Mucosa of descending colon (tissue), 3 donors: ENCODE results near the gene ISL2. TPM values are rescaled to one million over a fixed set of nuclear protein-coding genes. Genes with fewer than 3 reads are reported as not detected.
"Not testable (repeated sequence)": the region's sequence is repeated elsewhere in the genome, so short reads cannot be mapped to it uniquely, and the experiment has no call there.

Source experiments
- ATAC-seq: fragments of 200-7000 bp; cut with Tn5 transposase; one replicate; pipeline ENCODE4 v1.9.1; 2020; ENCODE audit warnings: mild to moderate bottlenecking, moderate library complexity
- DNase-seq, 3 donors: peaks; one replicate each; pipeline ENCODE4 v3.0.0-alpha.2; 2020
- H3K36me3 ChIP-seq: fragments of 200-600 bp; one replicate; pipeline ENCODE4 v1.8.0; 2021; ENCODE audit warnings: low read depth, mild to moderate bottlenecking
- H3K4me1 ChIP-seq: fragments of 200-600 bp; one replicate; pipeline ENCODE4 v1.8.0; 2021; ENCODE audit warnings: low read depth, mild to moderate bottlenecking
- H3K4me3 ChIP-seq: fragments of 200-600 bp; one replicate; pipeline ENCODE4 v1.8.0; 2021; ENCODE audit warnings: mild to moderate bottlenecking
- H3K9me3 ChIP-seq: fragments of 200-600 bp; one replicate; pipeline ENCODE4 v1.8.0; 2021; ENCODE audit warnings: mild to moderate bottlenecking
- CTCF ChIP-seq: fragments of 200-600 bp; IDR thresholded peaks from one replicate; pipeline ENCODE4 v1.8.0; 2022; ENCODE audit warnings: antibody characterized with exemption, mild to moderate bottlenecking
- intact Hi-C, 2 donors: fragments of 100-400 bp; cut with DNase I in 1 of 2; cut with micrococcal nuclease in 1 of 2; formaldehyde crosslinking; loops; one replicate each; pipeline versions ENCODE4 v1.11.0 to v1.11.1; 2022; cut with DNase I, micrococcal nuclease
- total RNA-seq, 3 donors: library from RNA; stranded (reverse); fragmentation: NEBNext Ultra II Directional in 2 of 3; extraction: Animal tissue kit (Norgen Biotek cat#: 25700) in 2 of 3; gene quantifications; one replicate each; pipeline versions ENCODE4 v1.2.1 to v1.2.4, GENCODE V29; 2021 to 2023
- donor health status: DM: no; HTN: no; CAD: no; lungs with moderate emphysema.
- donor health status: DM: no; HTN: no; CAD: no.
- donor health status: DM: no; HTN: yes; CAD: no.

The ISL2 gene
- total RNA-seq, 3 donors from 2014 or later: 0.51 to 2.1 (median 0.87) TPM

GRCh38 chr15:76311100-76311953 is 25.2 kb upstream of the ISL2 start, which contains the start of gene ETFA:
ETFA (minus strand) TSS chr15:76311469; CDS start chr15:76311388, 81 bp downstream.
- Histone ChIP-seq H3K9me3 (no peaks in the 10 kb centered on the region), H3K36me3 (no peaks in the 10 kb centered on the region), H3K4me1 (peaks cover 21% of the 10 kb centered on the region), H3K4me3 (peak within 1 kb of the TSS; percentile 66)
- TF ChIP-seq CTCF: no peak
- intact Hi-C loops: no loop called here
- ATAC-seq (peak; percentile 99), DNase-seq (peak; percentile 98 to 99 (median 99))

- no peaks in the 10 kb centered on the region for H3K9me3 ChIP-seq
- H3K36me3 ChIP-seq: no peaks in the 10 kb centered on the region
- ATAC-seq (no peak), DNase-seq (peak in 1 of 3 donors; percentile 15)
- H3K4me3 ChIP-seq: no peak overlapping the region
- H3K4me1 ChIP-seq: peaks cover 21% of the 10 kb centered on the region
- no peak for TF ChIP-seq CTCF
- intact Hi-C loops: no loop called here
Measured at GRCh38 chr15:76312540-76313174, 23.9 kb upstream of the ISL2 start.

- intact Hi-C loops: not testable (repeated sequence)
Measured at GRCh38 chr15:76313175-76313567, 23.4 kb upstream of the ISL2 start.

GRCh38 chr15:76313731-76314130 is 22.8 kb upstream of the ISL2 start:
- no peak for ATAC-seq

More at GRCh38 chr15:76313175-76313567, 23.4 kb upstream of the ISL2 start:
- DNase-seq, H3K36me3 ChIP-seq, ATAC-seq, H3K4me3 ChIP-seq, H3K9me3 ChIP-seq: not testable (repeated sequence)
- peaks cover 21% of the 10 kb centered on the region for H3K4me1 ChIP-seq

GRCh38 chr15:76320012-76320411 is 16.6 kb upstream of the ISL2 start:
- Histone ChIP-seq H3K9me3 (no peaks in the 10 kb centered on the region), H3K4me1 (no peaks in the 10 kb centered on the region), H3K36me3 (no peaks in the 10 kb centered on the region), H3K4me3 (no peak overlapping the region)
- intact Hi-C loops: loop anchor here in 1 of 2 donors (10.0 kb wide), 1 partner anchor 115 kb away; no protein-coding TSS in a partner anchor
- TF ChIP-seq CTCF: no peak
- ATAC-seq (no peak), DNase-seq (no peak)

More at GRCh38 chr15:76313731-76314130, 22.8 kb upstream of the ISL2 start:
- no peak for TF ChIP-seq CTCF
- intact Hi-C loops: no loop called here
- Histone ChIP-seq H3K4me3 (no peak overlapping the region), H3K4me1 (peaks cover 21% of the 10 kb centered on the region), H3K36me3 (no peaks in the 10 kb centered on the region), H3K9me3 (no peaks in the 10 kb centered on the region)
- DNase-seq: no peak

- DNase-seq (no peak), ATAC-seq (no peak)
- no peaks in the 10 kb centered on the region for H3K36me3 ChIP-seq
- TF ChIP-seq CTCF: no peak
- H3K9me3 ChIP-seq: no peaks in the 10 kb centered on the region
- intact Hi-C loops: loop anchor here in 1 of 2 donors (10.0 kb wide), 1 partner anchor 116 kb away; no protein-coding TSS in a partner anchor
- H3K4me1 ChIP-seq: no peaks in the 10 kb centered on the region
- H3K4me3 ChIP-seq: no peak overlapping the region
Measured at GRCh38 chr15:76321171-76321570, 15.4 kb upstream of the ISL2 start.
